Loucy (cell line): Measurements from ENCODE around the gene ITGB6.

Experiments used
- EZH2phosphoT487 ChIP-seq: fragments of 200-600 bp; IDR thresholded peaks from 2 replicates; pipeline ENCODE4 v1.6.1; 2018; ENCODE audit warnings: antibody characterized with exemption, mild to moderate bottlenecking, moderate library complexity, borderline replicate concordance
- TF ChIP-seq, protein P1 (sequence below): fragments of 200-600 bp; sonication (generic); conservative IDR thresholded peaks from 2 replicates; pipeline ENCODE4 v1.5.1; 2014; ENCODE audit warnings: mild to moderate bottlenecking, antibody characterized with exemption, low read length

GRCh38 chr2:160077912-160078810 is 121.9 kb downstream of the ITGB6 start:
- TF ChIP-seq, protein P1, sequence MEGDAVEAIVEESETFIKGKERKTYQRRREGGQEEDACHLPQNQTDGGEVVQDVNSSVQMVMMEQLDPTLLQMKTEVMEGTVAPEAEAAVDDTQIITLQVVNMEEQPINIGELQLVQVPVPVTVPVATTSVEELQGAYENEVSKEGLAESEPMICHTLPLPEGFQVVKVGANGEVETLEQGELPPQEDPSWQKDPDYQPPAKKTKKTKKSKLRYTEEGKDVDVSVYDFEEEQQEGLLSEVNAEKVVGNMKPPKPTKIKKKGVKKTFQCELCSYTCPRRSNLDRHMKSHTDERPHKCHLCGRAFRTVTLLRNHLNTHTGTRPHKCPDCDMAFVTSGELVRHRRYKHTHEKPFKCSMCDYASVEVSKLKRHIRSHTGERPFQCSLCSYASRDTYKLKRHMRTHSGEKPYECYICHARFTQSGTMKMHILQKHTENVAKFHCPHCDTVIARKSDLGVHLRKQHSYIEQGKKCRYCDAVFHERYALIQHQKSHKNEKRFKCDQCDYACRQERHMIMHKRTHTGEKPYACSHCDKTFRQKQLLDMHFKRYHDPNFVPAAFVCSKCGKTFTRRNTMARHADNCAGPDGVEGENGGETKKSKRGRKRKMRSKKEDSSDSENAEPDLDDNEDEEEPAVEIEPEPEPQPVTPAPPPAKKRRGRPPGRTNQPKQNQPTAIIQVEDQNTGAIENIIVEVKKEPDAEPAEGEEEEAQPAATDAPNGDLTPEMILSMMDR = no peak
- TF ChIP-seq EZH2phosphoT487 = no peak
